NCI-H2196 (cell line): ENCODE results near the gene LSM14B.
A peak's percentile ranks its signal among the peaks of the same experiment; 100 is the strongest.
"Not testable (repeated sequence)": the region's sequence is repeated elsewhere in the genome, so short reads cannot be mapped to it uniquely, and the experiment has no call there.

ENCODE experiments used
- DNase-seq: peaks from one replicate; lab custom pipeline; 2025; ENCODE audit not compliant: unreplicated experiment; lab: John Stamatoyannopoulos, UW

Gene LSM14B

DNA sequence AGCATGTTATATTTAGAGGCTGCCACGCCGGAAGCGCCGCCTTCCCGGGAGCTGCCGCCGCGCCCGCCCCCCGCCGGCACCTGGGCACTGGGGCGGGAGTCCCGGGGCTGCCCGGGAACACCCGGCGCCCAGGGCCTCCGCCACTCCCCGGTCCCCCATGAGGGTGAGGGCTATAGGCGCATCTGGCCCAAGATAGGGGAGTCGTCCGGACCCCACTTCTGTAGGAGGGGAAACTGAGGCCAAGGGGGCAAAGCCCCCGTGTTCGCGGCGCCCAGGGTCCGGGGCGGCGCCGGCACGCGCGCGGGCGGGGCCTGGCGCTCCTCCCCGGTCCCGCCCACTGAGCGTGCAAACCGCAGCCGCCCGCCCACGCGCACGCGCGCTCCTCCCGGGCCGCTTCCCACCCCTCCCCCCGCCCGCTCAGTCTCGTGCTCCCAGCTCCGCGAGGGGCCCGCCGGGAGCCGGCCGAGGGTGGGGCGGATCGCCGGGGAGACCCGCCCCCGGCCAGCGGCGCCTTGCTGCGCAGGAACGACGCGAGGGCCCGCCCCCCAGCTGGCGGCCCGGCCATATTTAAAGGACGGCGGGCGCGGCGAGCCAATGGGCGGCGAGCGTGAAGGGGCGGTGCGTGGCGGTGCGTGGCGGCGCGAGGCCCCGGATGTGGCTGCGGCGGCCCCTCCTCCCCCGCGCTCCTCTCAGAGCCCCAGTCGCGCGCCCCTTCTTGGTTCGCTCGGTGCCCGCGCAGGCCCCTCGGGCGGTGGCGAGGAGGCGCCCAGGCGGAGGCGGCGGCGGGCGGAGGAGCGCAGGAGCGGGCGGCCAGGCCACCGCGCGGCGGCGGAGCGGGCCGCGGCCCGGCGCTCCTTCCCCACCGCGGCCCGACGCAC, at the start of gene LSM14B:
TSS of gene LSM14B (plus strand) at position 700 of the 878 bp plus-strand sequence. CDS start 192 bp downstream, outside the sequence.
- peak; percentile 98 for DNase-seq

GRCh38 chr20:62073323-62073722, 49.0 kb upstream of the LSM14B start:
- DNase-seq: no peak

- DNase-seq: no peak
Measured at GRCh38 chr20:62079166-62079565, 43.1 kb upstream of the LSM14B start.

DNA sequence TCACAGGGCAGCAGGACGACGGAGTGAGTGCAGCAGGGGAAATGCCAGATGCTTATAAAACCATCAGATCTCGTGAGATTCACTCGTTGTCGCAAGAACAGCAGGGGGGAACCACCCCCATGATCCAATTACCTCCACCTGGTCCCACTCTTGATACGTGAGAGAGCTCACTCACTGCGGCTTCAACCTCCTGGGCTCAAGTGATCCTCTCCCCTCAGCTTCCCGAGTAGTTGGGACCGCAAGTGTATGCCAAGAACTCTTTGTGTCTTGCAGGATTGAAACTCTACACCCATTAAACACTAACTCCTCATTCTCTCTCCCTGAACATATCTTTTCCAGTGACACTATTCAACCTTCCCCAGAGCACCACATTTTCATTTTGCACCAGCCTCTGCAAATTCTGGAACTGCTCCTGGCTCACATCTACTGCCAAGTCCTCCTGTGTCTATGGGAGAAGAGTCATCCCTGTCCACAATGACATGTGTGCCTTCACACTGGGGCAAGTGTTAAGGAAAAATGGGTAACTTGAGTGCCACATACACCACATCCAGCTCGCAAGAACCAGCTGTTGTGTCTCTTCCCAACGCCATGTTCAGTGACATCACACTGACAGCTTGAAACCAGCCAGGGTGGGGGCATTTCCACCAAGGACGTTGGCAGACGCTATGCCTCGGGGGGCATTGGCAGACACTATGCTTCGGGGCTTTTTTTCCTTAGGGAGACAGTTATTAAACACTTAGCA, 41.9 kb upstream of the LSM14B start:
- no peak for DNase-seq

- no peak for DNase-seq
Measured at GRCh38 chr20:62083312-62083711, 39.0 kb upstream of the LSM14B start.

DNA sequence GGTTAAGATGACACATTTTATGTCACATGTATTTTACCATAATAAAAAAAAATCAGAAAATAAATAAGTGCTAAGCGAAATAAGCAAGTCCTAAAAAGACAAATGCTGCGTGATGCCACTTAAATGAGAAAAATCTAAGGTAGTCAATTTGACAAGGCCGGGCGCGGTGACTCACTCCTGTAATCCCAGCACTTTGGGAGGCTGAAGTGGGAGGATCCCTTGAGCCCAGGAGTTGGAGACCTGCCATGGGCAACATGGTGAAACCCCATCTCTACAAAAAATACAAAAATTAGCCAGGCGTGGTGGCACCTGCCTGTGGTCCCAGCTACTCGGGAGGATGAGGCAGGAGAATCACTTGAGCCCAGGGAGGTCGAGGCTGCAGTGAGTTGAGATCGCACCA, 38.1 kb upstream of the LSM14B start:
- DNase-seq: not testable (repeated sequence)

GRCh38 chr20:62085206-62085605, 37.1 kb upstream of the LSM14B start:
- DNase-seq: no peak

DNA sequence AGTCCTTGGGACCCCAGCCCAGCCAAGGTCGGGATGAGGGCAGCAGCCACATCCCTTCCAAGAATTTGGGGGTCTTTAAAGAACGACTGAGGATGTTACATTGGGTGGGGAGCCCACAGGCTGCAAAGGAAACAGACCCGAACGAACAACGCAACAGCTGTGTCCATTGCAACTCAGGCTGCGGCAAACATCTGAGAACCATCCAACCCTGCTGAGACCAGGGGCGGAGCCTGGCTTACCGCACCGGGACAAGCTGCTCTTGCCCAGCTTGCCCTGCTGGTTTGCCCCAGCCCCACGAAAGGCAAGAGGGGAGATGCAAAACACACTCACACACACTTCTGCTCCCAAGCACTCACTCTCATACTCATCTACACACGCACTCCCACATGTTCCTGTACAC, 35.0 kb upstream of the LSM14B start:
- DNase-seq: no peak

GRCh38 chr20:62087632-62088031, 34.6 kb upstream of the LSM14B start:
- no peak for DNase-seq

- DNase-seq: peak; percentile 19
Measured at GRCh38 chr20:62088258-62089127, 33.8 kb upstream of the LSM14B start.

GRCh38 chr20:62089393-62089792, 32.9 kb upstream of the LSM14B start:
- no peak for DNase-seq

- no peak for DNase-seq
Measured at GRCh38 chr20:62096421-62097380, 25.6 kb upstream of the LSM14B start.

DNA sequence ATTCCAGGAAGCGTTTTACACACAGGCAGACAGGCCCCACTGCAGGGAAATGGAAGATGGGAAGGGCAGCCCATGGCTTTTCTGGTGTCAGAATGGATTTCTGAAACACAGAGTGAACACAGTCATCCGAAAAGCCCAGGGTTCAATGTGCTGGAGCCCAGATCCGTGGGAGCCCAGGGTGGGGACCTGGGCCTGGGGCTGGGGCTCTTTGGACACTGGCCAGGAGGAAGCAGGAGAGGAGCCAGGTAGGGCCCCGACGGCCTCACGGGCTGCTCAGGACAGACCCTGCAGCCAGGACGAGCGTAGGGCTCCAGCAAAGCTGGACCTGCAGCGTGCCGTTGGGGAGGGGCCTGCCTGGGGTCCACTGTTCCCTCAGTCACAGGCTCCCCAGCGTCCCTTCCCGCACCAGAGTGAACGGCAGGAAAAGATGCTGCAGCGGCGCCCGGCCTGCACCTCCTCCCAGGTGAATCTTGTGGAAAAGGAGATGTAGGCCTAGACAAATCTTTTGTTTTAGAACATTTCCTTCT, 24.3 kb upstream of the LSM14B start:
- no peak for DNase-seq

DNA sequence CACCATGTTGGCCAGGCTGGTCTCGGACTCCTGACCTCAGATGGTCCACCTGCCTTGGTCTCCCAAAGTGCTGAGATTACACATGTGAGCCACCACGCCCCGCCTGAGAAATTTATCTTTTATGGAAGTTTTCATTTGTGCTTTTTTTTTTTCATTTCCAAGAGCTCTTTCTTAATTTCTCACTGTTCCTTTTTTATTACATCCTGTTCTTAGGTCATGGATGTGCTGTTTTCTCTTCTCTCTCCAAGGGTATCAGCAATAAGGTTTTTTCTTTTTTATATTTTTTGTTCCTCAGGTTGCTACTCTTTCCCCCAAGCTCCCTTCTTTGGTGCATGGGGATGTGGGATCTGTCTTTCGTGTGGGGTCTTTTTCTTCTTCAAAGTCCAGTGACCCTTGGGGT, 21.2 kb upstream of the LSM14B start:
- no peak for DNase-seq

GRCh38 chr20:62103508-62104233, 18.6 kb upstream of the LSM14B start:
- no peak for DNase-seq

DNA sequence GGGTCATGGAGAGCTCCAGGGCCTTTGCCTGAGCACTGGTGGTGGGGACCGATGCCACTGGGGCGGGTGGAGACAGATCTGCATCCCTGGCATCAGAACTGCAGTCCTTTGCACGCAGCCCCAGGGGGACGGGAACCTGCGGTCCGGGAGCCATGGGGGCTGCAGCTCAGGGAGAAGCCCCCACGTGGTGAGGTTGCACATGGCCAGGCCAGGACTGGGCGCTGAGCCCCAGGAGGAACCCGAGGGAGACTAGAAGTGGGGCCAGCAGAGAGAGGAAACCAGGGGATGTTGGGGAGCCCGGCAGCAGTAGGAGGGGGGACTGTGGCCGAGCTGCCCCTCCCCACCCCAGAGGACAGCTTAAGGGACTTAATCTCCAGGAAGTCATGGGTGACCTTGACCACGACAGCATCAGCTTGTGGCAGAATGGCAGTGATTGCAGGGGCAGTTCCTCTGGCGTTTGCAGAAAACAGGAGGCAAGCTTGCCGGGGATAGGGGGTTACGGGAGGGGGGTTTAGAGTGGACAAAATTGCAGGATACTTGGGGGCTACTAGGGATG, 18.0 kb upstream of the LSM14B start:
- DNase-seq: no peak

GRCh38 chr20:62104791-62105345, 17.4 kb upstream of the LSM14B start:
- DNase-seq: no peak

DNA sequence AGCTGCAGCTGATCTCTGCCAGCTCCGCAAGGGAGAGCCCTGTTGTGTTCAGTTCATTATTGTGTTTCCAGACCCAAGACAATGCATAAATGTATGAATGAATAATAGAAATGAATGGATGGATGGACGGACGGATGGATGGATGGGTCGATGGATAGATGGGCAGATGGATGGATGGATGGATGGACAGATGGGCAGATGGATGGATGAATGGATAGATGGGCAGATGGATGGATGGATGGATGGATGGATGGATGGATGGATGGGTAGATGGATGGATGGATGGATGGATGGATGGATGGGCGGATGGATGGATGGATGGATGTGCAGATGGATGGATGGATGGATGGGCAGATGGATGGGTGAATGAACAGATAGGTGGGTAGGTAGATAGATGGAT, 16.7 kb upstream of the LSM14B start:
- DNase-seq: no peak

GRCh38 chr20:62111148-62111547, 11.1 kb upstream of the LSM14B start:
- no peak for DNase-seq
